ENCODE results near the gene TEX2. TPM values are rescaled to one million over a fixed set of nuclear protein-coding genes. Genes with fewer than 3 reads are reported as not detected.

Gene TEX2
- total RNA-seq, 2 experiments from 2014 or later = 12.0 to 12.8 TPM

DNA sequence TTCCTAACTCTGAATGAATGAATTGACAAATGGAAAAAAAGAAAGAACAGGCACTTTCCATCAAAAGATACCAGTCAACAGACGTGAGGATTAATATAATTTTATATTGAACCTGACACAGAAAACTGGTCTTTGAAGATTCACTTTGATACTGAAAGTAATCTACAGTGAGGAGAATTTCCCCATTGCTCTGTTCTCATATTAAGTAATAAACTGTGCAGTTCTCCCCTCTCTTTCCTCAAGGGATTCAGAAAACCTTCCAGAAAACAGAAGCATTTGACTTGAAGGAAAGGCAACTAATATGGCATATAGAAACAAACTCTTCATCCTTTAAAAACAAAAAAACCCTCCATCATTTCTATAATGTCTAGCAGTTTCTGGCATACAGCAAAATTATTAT is 2.2 kb downstream of the TEX2 start:
- peaks cover 31% of the 10 kb centered on the region for H3K4me1 Mint-ChIP-seq
- no peak for ATAC-seq (ENCODE audit: low read depth)
- H3K36me3 Mint-ChIP-seq = peaks cover 1% of the 10 kb centered on the region
- H3K27me3 Mint-ChIP-seq = no peaks in the 10 kb centered on the region
- H3K4me3 Mint-ChIP-seq = no peak overlapping the region
- POLR2A ChIA-PET = no interaction called here
- no peak for DNase-seq
- H3K27ac Mint-ChIP-seq = no peak overlapping the region
- no peaks in the 10 kb centered on the region for H3K9me3 Mint-ChIP-seq

GRCh38 chr17:64259922-64260321 is 3.1 kb downstream of the TEX2 start:
- no peak for ATAC-seq (ENCODE audit: low read depth)
- H3K27ac Mint-ChIP-seq = no peak overlapping the region
- DNase-seq = no peak
- peaks cover 31% of the 10 kb centered on the region for H3K4me1 Mint-ChIP-seq
- H3K9me3 Mint-ChIP-seq = no peaks in the 10 kb centered on the region
- H3K4me3 Mint-ChIP-seq = no peak overlapping the region
- no peaks in the 10 kb centered on the region for H3K27me3 Mint-ChIP-seq
- POLR2A ChIA-PET = interaction anchor here (1.4 kb wide), 1 partner anchor 114 kb away, joined by 4 read pairs; no protein-coding TSS in a partner anchor
- peaks cover 1% of the 10 kb centered on the region for H3K36me3 Mint-ChIP-seq

DNA sequence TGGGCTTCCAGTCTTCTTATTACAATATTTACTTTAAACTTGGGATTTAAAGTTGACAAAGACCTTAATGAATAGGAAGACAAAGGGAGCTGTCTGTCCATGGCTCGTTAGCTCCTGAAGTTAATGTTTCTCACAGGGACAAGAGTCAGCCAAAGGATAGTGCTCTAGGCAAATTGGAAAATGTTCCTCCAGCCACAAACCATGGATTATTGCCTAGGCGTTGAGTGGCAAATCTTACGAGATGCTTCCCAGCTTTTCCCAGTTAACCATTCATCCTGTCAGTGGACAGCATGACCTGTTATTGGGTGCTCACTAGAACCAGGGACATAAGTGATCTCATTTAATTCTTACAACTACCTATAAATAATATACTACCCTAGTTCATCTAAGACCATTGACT is 3.6 kb downstream of the TEX2 start:
- POLR2A ChIA-PET = interaction anchor here (1.4 kb wide), 1 partner anchor 113 kb away, joined by 4 read pairs; no protein-coding TSS in a partner anchor
- peaks cover 31% of the 10 kb centered on the region for H3K4me1 Mint-ChIP-seq

DNA sequence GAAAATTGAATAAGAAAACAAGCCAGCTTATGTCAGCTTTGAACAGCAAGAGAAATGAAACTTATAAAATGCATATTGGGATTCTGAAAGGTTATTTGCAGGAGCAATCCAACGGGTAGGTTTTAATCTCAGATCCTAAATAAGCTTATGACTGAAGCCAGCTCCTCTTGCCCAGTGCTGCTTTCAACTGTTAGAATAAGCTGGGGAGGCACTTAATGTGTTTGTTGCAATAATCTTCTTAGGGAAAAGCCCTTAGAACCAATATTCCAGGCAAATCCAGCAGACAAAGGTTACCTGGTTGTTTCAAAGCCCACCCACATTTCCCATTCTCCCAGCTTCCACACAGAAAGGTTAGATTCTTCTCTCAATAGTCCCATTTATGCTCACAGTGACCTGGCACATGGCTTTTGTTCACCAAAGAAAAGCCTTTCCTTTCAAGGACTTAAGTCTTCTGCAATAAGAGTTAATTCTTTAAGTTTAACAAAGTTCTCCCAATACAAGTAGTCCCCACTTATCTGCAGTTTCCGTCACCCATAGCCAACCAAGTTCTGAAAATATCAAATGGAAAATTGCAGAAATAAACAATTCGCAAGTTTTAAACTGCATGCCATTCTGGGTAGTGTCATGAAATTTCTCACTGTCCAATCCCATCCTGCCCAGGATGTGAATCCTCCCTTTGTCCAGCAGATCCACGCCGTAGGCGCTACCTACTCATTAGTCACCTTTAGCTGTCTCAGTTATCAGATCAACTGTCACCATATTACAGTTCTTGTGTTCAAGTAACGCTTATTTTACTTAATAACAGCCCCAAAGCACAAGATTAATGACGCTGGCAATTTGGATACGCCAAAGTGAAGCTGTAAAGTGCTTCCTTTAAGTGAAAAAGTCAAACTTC is 5.9 kb downstream of the TEX2 start:
- no peak overlapping the region for H3K27ac Mint-ChIP-seq
- no peak overlapping the region for H3K4me3 Mint-ChIP-seq
- ATAC-seq (ENCODE audit: low read depth) (no peak), DNase-seq (no peak)
- H3K9me3 Mint-ChIP-seq = no peaks in the 10 kb centered on the region
- peaks cover 20% of the 10 kb centered on the region for H3K4me1 Mint-ChIP-seq
- H3K36me3 Mint-ChIP-seq = peaks cover 1% of the 10 kb centered on the region
- no peaks in the 10 kb centered on the region for H3K27me3 Mint-ChIP-seq
- POLR2A ChIA-PET = no interaction called here

More for the DNA sequence above, 3.6 kb downstream of the TEX2 start:
- DNase-seq = no peak
- no peak for ATAC-seq (ENCODE audit: low read depth)
- H3K27me3 Mint-ChIP-seq = no peaks in the 10 kb centered on the region
- peaks cover 1% of the 10 kb centered on the region for H3K36me3 Mint-ChIP-seq
- H3K27ac Mint-ChIP-seq = no peak overlapping the region
- no peaks in the 10 kb centered on the region for H3K9me3 Mint-ChIP-seq
- no peak overlapping the region for H3K4me3 Mint-ChIP-seq

DNA sequence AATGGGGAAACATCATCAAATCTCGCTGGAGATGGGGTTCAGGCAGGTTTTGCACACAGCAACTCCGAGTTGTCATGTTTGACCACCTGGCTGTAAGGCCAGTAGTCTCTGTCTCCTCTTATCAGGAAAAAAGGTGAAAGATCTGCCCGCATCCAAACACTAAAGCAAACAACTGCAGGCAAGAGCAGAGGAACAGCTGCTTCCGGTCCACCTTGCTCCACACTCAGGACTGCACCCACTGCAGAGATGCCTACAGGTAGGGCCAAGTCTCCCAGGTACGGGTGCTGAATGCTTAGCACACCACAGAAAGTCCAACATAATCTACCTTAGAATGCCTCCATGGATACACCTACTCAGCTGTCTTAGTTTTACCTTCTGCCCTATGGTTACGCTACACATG is 7.3 kb downstream of the TEX2 start:
- H3K4me3 Mint-ChIP-seq = no peak overlapping the region
- H3K36me3 Mint-ChIP-seq = peaks cover 1% of the 10 kb centered on the region
- ATAC-seq (ENCODE audit: low read depth) (no peak), DNase-seq (no peak)
- H3K27ac Mint-ChIP-seq = no peak overlapping the region
- H3K9me3 Mint-ChIP-seq = no peaks in the 10 kb centered on the region
- POLR2A ChIA-PET = no interaction called here
- H3K27me3 Mint-ChIP-seq = no peaks in the 10 kb centered on the region
- H3K4me1 Mint-ChIP-seq = peaks cover 10% of the 10 kb centered on the region

DNA sequence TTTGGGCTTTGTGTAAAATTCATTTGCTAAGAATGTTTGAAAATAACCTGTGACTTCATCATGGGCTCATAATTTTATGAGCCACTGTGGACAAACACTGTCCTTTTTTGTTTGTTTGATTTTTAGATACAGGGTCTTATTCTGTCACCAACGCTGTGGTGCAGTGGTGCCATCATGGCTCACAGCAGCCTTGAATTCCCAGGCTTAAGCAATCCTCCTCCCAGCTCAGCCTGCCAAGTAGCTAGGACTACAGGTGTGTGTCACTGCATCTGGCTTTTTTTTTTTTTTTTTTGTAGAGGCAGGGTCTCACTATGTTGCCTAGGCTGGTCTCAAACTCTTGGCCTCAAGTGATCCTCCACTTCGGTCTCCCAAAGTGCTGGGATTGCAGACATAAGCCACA is 8.3 kb downstream of the TEX2 start:
- Mint-ChIP-seq H3K27me3 (no peaks in the 10 kb centered on the region), H3K36me3 (peaks cover under 1% of the 10 kb centered on the region), H3K4me3 (no peak overlapping the region), H3K4me1 (peaks cover 3% of the 10 kb centered on the region), H3K27ac (no peak overlapping the region), H3K9me3 (no peaks in the 10 kb centered on the region)
- ATAC-seq (ENCODE audit: low read depth) (no peak), DNase-seq (no peak)
- POLR2A ChIA-PET = no interaction called here

DNA sequence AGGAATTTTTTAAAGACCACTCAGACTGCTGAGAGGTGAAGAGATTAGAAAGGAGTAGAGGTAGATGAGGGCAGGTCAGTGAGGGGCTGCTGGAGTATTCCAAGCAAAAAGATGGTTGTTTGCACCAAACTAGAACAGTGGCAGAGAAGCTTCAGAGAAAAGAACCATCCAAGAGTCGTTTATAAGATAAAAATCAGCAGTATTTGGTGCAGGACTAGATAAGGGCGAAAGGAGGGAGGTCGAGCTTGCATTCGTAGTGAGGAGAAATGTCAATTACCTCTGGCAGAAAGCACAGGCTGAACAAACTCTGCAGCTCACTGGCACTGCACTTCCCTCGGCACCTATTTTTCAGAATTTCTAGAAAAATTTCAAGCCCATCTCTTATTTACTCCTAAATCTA is 9.6 kb downstream of the TEX2 start:
- Mint-ChIP-seq H3K36me3 (peaks cover 2% of the 10 kb centered on the region), H3K4me3 (no peak overlapping the region), H3K4me1 (peaks cover 2% of the 10 kb centered on the region), H3K9me3 (no peaks in the 10 kb centered on the region), H3K27me3 (no peaks in the 10 kb centered on the region), H3K27ac (no peak overlapping the region)
- DNase-seq (no peak), ATAC-seq (ENCODE audit: low read depth) (no peak)
- POLR2A ChIA-PET = no interaction called here

GRCh38 chr17:64252831-64253230 is 10.2 kb downstream of the TEX2 start:
- Mint-ChIP-seq H3K27ac (no peak overlapping the region), H3K9me3 (no peaks in the 10 kb centered on the region)
- POLR2A ChIA-PET = no interaction called here

DNA sequence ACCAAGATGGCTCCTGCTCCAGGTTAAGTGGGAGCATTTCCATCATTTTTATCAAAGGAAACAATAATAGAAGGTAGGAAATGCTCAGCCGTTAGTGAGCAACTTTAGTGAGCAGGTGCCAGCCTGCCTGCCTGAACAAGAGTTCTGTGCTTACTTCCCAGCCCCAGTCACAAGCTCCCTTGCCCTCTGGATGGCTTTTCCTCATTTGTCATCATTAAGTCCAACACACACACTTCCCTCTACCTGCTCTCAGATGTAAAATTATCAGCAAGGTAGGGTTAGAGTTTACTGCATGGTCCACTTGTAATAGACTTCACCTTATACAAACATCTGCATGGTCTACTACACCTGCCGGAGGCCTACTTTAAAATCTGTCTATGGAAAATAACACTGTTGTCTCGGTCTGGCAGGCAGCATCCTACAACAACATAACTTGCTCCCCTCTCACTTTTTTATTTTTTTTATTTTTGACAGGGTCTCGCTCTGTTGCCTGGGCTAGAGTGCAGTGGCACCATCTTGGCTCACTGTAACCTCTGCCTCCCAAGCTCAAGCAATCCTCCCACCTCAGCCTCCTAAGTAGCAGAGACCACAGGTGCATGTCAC is 12.7 kb downstream of the TEX2 start:
- Mint-ChIP-seq H3K36me3 (peaks cover 2% of the 10 kb centered on the region), H3K9me3 (no peaks in the 10 kb centered on the region), H3K4me1 (no peaks in the 10 kb centered on the region), H3K4me3 (no peak overlapping the region), H3K27ac (no peak overlapping the region), H3K27me3 (no peaks in the 10 kb centered on the region)
- ATAC-seq (ENCODE audit: low read depth) = no peak
- POLR2A ChIA-PET = interaction anchor here (0.6 kb wide), 1 partner anchor 27 kb away, joined by 3 read pairs; no protein-coding TSS in a partner anchor
- DNase-seq = no peak

More at GRCh38 chr17:64252831-64253230, 10.2 kb downstream of the TEX2 start:
- H3K4me1 Mint-ChIP-seq = peaks cover 2% of the 10 kb centered on the region
- ATAC-seq (ENCODE audit: low read depth) = no peak
- DNase-seq = no peak
- H3K4me3 Mint-ChIP-seq = no peak overlapping the region
- peaks cover 2% of the 10 kb centered on the region for H3K36me3 Mint-ChIP-seq
- H3K27me3 Mint-ChIP-seq = no peaks in the 10 kb centered on the region

DNA sequence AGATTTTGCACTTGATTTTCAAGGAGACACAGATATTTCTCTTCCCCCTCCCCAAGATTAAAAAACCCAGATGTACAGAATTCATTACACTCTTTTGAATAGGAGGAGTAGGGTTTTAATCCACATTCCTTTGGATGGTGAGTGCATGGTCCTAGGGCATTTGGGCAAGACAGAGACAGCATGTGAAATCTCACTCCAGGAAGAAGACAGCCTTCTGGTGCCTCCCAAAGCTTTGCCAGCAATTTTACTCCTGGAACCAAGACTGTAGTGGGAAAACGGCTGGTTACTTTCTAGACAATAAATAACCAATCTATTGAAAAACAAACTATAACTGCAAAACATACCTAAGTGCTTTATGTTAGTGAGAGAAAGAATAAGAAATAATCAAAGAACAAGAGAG is 15.2 kb downstream of the TEX2 start:
- Mint-ChIP-seq H3K27me3 (peaks cover 2% of the 10 kb centered on the region), H3K4me3 (no peak overlapping the region), H3K27ac (no peak overlapping the region), H3K36me3 (peaks cover 2% of the 10 kb centered on the region), H3K9me3 (no peaks in the 10 kb centered on the region), H3K4me1 (peaks cover 1% of the 10 kb centered on the region)
- no peak for DNase-seq
- ATAC-seq (ENCODE audit: low read depth) = no peak
- POLR2A ChIA-PET = no interaction called here

DNA sequence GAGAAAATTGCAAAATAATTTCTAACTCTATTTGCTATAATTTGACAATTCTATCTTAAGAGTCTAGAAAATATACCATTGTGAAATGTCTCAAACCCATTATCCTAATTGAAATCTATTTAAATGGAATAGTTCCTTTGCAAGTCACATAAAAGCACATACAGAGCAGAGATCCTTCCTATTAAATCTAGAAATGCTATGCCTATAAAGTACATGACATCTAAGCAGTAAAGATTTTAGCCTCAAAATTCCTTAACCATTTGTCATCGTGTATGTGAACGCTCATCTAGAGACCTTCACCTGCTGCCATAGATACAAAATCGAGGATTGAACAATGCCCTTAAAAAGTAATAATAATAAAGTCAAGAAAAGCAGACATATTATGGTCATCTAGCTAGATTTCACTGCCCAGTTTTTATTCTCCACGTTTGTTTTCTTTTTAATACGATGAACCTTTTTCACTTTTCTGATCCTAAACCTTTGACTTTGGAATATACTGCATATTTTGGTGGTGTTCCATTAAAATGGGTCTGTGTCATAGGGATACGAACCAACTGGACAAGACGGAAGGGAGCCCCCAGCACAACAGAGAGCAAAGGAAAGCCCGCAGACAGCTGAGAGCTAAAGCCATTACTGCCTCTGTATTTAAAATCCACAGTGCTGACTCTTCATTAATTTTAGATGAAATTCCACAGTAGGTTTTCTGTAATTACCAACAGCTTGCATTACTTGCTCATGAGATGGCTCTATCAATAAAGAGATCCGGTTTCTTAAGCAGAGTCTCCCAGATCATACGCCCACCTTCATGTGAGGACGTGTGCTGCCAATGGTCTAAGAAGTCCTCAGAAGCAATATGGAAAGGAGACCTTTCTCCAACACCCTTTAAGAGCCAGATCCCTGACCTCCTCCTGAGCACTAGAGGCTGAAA is 17.6 kb downstream of the TEX2 start:
- no peak overlapping the region for H3K27ac Mint-ChIP-seq
- no peaks in the 10 kb centered on the region for H3K9me3 Mint-ChIP-seq
- H3K36me3 Mint-ChIP-seq = peaks cover 2% of the 10 kb centered on the region
- peaks cover 2% of the 10 kb centered on the region for H3K27me3 Mint-ChIP-seq
- ATAC-seq (ENCODE audit: low read depth) (no peak), DNase-seq (no peak)
- peaks cover 6% of the 10 kb centered on the region for H3K4me1 Mint-ChIP-seq
- H3K4me3 Mint-ChIP-seq = no peak overlapping the region
- POLR2A ChIA-PET = no interaction called here

DNA sequence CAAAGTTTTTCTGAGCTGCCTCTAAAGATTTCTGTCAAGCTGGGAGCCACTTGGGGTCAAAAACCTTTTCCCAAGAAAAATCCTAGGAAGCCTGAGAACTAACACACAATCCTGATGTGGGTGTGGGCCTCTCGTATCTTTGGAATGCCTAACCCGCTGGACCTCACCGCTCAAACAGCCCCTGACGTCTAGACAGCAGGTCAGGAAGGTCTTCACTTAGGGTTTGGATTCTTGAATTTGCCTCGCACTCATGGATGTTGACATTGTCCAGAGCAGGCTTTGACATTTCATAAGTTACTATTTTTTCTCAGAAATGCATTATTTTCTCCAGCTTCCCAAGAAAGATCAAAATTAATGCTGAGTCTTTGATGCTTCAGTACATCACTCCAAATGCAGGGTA is 18.9 kb downstream of the TEX2 start:
- Mint-ChIP-seq H3K27ac (no peak overlapping the region), H3K9me3 (no peaks in the 10 kb centered on the region), H3K36me3 (peaks cover 2% of the 10 kb centered on the region), H3K27me3 (peaks cover 2% of the 10 kb centered on the region), H3K4me1 (peaks cover 6% of the 10 kb centered on the region), H3K4me3 (no peak overlapping the region)
- ATAC-seq (ENCODE audit: low read depth) = no peak
- POLR2A ChIA-PET = no interaction called here
- DNase-seq = no peak

- Mint-ChIP-seq H3K9me3 (no peaks in the 10 kb centered on the region), H3K4me1 (peaks cover 13% of the 10 kb centered on the region), H3K27me3 (peaks cover 2% of the 10 kb centered on the region), H3K4me3 (no peak overlapping the region), H3K27ac (no peak overlapping the region), H3K36me3 (peaks cover 2% of the 10 kb centered on the region)
- ATAC-seq (ENCODE audit: low read depth) (no peak), DNase-seq (no peak)
- POLR2A ChIA-PET = no interaction called here
These were observed 19.7 kb downstream of the TEX2 start for GRCh38 chr17:64243340-64243739.

All from activated naive CD8-positive, alpha-beta T cell treated with anti-CD3 and anti-CD28 coated beads, Interleukin-2, amount 10 ng/mL, durations not matched to agents 7 days and 5 days (primary cell).